SH-SY5Y (cell line): ENCODE measurements around the gene ALKBH7.

ENCODE experiments used
- GATA2 ChIP-seq: IDR thresholded peaks from 2 replicates; pipeline ENCODE4 v1.6.1; 2011; ENCODE audit warnings: mild to moderate bottlenecking, low read depth, low read length
- GATA3 ChIP-seq: IDR thresholded peaks from 2 replicates; pipeline ENCODE4 v1.6.1; 2011; ENCODE audit warnings: low read depth, mild to moderate bottlenecking, low read length, moderate library complexity

DNA sequence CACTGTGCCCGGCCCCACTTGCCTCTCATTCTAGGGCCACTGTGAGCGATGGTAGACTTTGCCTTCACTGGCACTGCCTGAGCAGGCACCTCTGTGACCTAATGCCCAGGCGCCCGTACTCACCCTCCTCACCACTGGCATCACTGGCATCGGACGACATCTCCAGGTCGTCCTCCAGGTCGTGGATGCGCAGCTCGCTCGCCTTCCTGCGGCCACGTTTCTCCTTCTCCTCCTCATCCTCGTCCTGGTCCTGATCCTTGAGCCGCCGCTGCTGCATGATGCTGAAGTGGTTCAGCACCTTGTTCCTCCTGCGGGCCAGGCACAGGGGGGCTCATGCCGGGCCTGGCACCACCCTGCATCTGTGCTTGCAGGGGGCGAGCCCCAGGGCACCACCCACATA, 10.6 kb downstream of the ALKBH7 start:
- no peak for TF ChIP-seq GATA2
- TF ChIP-seq GATA3, result no peak
